GM08714 (cell line): ENCODE data around the gene SASS6.
A peak's percentile ranks its signal among the peaks of the same experiment; 100 is the strongest.

Experiments
- H3K4me3 ChIP-seq: fragments of 200-500 bp; sonication (Bioruptor generic); 2 replicates; pipeline ENCODE4 v1.5.1; 2014; ENCODE audit warnings: mild to moderate bottlenecking, low read length, inconsistent platforms
- ZNF274 ChIP-seq: IDR thresholded peaks from 2 replicates; pipeline ENCODE4 v1.6.1; 2012; ENCODE audit warnings: mild to moderate bottlenecking, low read depth, low read length

SASS6 gene

DNA sequence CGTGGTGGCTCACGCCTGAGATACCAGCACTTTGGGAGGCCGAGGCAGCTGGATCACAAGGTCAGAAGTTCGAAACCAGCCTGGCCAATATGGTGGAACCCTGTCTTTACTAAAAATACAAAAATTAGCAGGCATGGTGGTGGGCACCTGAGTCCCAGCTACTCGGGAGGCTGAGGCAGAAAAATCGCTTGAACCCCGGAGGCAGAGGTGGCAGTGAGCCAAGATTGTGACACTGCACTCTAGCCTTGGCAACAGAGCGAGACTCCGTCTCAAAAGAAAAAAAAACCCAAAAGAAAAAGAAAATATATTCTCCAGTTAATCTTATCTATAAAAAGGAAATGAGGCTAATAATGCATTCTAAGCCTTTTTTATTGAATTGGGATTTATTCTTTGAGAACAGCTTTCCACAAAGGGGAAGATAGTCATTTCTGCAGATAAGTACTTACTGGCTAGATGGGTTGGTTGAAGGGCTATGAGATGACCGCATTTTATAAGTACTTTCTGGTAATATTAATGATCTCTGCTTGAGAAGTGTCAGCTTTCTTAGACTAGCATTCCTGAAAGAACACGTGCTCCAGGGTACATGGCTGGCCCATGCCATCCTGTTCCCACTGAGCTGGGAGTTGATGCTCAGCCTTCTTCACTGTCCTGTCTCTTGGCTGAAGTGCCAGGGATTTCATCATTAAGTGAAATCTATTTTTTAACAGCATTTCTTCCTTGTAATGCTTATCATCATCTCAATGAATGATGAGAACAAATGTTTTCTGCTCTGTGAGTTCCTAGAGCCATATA lies 57.9 kb downstream of the SASS6 start:
- TF ChIP-seq ZNF274, result no peak

GRCh38 chr1:100073531-100073930 lies 59.2 kb downstream of the SASS6 start:
- H3K4me3 ChIP-seq, result no peak overlapping the region
- TF ChIP-seq ZNF274, result no peak

More for the DNA sequence above, 57.9 kb downstream of the SASS6 start:
- no peak overlapping the region for H3K4me3 ChIP-seq

DNA sequence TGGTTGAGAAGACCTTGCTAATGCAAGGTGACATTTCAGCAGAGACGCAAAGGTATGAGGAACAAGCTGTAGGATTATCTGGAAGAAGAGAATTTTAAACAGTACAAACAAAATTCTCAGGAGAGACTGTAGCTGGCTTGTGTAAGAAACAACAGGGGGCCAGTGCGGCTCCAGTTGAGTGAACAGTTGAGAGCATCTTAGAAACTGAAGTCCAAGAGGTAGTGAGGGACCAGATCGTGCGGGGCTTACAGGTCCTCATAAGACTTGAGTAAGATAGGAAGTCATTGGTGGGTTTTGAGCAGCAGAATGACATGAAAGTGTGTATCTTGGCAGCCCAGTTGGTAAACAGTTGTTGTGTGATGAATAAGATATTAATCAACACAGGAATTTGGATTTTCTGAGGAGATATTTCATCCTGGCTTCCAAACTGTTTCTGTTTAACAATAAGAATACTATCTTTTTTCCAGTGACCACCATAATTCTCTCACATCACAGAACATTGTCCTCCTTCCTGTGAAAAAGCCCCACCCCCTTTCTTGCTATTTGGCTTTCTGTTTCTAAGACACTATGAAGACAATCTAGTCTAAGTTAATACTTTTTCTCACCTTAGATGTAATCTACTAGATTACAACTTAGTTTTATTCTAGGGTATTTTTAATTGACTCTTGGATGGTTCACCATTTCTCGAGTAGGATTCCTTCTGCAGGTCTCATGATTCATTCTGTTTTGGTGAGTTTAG lies 62.4 kb downstream of the SASS6 start:
- TF ChIP-seq ZNF274, result no peak
- no peak overlapping the region for H3K4me3 ChIP-seq

DNA sequence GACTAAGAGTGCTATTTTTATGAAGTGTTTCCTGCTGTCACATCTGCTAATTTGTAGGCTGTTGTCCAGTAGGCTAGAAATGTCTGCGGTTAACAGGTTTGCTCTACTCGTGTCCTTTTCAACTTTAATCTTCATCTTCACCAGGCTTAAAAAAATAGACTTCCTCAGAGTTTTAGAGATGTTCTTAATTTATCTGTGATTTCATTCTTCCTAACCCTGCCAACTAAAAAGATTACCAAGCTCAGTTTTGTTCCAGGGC lies 66.8 kb downstream of the SASS6 start:
- TF ChIP-seq ZNF274, result no peak

DNA sequence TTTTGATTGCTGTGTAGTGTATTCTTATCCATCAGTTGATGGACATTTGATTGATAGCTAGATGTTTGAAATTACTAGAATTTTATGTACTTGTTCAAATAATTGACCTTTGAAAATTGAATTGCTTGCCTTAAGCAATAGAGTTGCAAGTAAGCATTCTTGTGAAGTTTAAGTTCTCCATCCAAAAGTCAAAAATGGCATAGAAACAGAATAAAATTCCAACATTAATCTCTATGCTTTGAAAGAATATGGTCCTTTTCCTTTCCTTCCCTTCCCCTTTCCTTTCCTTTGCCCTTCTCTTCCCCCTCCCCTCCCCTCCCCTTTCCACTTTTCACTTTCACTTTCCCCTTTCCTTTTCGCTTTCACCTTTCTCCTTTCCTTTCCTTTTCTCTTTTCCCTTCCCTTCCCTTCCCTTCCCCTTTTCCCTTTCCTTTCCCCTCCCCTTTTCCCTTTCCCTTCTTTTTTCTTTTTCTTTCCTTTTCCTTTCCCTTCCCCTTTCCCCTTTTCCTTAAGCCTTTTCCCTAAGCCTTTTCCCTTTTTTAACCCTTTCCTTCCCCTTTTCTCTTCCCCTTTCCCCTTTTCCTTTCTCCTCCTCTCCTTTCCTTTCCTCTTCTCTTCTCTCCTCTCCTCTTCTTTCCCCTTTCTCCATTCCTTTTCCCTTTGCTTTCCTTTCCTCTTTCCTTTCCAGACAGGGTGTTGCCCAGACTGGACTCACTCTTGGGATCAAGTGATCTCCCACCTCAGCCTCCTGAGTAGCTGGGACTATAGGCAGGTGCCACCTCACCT lies 67.4 kb downstream of the SASS6 start:
- H3K4me3 ChIP-seq, result no peak overlapping the region
- TF ChIP-seq ZNF274, result no peak

More for the DNA sequence above, 66.8 kb downstream of the SASS6 start:
- H3K4me3 ChIP-seq, result no peak overlapping the region

DNA sequence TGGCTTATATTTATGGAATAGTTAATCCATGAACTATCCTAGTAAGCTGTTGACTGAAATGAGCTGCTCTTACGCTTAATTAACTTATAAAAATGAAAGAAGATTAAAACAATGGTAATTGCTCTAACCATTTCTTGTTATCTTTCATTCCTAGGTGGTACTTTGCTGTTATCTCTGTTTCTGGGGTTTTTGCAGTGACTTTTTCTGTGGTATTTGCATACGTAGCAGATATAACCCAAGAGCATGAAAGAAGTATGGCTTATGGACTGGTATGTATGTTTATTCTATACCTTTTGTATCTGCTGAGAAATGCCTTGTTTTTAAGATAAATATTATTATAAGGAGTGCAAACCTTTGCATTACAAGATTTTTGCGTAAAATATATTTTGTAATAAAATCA lies 71.0 kb downstream of the SASS6 start:
- no peak overlapping the region for H3K4me3 ChIP-seq
- TF ChIP-seq ZNF274, result no peak

GRCh38 chr1:100053727-100054126 lies 79.0 kb downstream of the SASS6 start:
- no peak for TF ChIP-seq ZNF274
- H3K4me3 ChIP-seq, result no peak overlapping the region

DNA sequence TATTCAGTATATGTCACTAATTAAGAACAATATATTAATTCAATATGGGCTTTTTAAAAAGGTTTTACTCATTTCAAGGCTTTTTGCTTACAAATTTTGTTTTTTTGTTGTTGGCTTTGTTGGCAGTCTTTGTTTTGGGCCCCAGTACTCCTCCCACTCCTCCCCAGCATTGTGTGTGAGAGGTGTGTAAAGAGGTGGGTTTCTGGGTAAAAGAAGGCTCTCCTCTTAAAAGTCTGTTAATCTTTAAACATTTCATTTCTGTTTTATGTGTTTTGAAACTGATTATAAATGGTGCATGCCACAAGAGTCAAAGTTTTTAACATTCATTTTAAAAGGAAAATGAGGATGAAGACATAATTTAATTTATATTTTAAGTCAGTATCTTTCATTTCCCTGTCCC lies 79.6 kb downstream of the SASS6 start:
- TF ChIP-seq ZNF274, result no peak

DNA sequence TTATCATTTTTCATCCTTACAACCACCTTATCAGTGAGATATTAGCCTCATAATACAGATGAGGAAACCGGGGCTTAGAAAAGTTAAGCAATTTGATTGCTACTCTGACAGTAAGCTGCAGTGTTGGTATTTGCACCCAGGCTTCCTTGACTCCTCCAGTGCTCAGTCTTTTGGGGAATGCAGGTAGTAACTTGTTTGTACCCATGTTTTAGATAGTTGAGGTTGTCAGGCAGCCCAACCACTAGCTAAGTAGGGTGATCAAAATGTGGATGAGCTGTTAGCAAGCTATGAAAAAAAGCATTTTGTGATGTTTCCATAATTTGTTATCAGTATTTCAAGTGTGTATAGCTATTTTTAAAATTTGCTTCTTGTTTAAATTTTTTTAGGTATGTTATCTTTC lies 80.8 kb downstream of the SASS6 start:
- TF ChIP-seq ZNF274, result no peak
- no peak overlapping the region for H3K4me3 ChIP-seq

More for the DNA sequence above, 79.6 kb downstream of the SASS6 start:
- no peak overlapping the region for H3K4me3 ChIP-seq

DNA sequence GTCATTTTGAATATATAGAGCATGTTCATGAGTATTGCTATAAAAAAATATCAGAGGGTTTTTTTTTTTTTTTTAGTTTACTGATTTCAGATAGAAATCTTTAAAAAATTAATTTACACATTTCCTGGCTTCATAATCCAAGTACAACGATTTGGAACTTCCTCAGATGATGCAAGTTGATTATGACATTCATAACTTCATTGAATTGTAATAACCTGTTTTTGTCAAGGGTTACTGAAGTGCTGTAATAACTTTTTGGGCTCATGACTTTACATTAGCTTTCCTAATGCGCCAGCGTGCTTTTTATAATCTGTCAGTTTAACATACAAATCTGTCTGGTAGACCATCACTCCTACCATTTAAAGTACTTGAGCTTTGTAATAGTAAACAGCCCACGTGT lies 81.3 kb downstream of the SASS6 start:
- no peak for TF ChIP-seq ZNF274
- no peak overlapping the region for H3K4me3 ChIP-seq

DNA sequence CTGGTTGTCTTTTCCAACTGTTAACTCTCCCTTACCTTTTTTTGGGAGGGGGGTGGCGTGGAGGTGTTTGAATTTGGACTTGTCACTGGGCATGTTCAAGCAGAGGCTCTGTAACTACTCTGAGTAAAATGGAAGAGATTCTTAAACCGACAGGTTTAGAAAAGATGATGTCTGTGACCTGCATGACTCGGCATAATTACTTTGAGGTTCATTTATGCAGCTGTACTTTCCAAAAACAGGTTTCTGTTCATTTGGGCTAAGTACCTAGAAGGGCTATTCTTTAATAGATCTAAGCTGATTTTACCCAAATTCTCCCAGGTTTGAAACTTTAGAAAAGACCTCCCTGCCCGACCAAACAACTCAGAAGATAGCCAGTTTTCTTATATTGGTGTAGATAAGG lies 82.6 kb downstream of the SASS6 start:
- no peak overlapping the region for H3K4me3 ChIP-seq
- no peak for TF ChIP-seq ZNF274

DNA sequence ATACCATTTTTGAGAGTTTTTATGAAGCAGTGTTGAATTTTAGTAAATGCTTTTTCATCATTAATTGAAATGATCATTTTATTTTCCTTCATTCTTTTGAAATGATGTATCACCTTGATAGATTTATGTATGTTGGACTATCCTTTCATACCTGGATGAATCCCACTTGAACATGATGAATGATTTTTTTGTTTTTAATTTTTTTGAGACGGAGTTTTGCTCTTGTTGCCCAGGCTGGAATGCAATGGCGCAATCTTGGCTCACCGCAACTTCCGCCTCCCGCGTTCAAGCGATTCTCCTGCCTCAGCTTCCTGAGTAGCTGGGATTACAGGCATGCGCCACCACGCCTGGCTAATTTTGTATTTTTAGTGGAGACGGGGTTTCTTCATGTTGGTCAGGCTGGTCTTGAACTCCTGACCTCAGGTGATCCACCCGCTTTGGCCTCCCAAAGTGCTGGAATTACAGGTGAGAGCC lies 85.5 kb downstream of the SASS6 start:
- peak overlapping the region; percentile 53 for H3K4me3 ChIP-seq

DNA sequence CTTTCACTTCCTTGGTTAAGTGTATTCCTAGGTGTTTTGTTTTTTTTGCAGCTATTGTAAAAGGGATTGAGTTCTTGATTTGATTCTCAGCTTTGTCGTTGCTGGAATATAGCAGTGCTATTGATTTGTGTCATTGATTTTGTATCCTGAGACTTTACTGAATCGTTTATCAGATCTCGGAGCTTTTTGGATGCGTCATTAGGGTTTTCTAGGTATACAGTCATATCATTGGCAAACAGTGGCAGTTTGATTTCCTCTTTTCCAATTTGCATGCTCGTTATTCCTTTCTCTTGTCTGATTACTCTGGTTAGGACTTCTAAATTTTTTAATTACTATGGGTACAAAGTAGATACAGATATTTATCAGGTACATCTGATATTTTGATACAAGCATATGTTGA lies 87.5 kb downstream of the SASS6 start:
- no peak overlapping the region for H3K4me3 ChIP-seq

DNA sequence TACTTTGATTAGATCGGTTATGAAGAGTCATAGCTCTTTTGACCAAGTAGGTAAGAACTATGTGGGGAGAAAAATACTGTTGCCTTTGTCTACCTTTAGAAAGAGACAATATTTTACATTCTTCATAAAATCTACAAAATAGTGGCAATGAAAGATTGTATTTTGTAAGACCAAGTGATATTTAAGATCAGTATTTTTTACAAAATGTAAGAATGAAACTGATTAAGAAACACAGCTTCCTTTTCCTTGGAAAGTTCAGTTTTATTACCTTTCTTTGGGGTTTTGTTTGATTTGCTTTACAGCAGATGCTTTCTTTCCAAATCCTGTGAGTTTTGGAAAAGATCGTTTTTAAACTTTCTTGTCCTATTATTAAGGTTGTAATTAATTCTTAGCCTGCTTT lies 93.1 kb downstream of the SASS6 start:
- TF ChIP-seq ZNF274, result no peak
- peak overlapping the region; percentile 94; the same call in 1 of the 2 replicates for H3K4me3 ChIP-seq

More for the DNA sequence above, 87.5 kb downstream of the SASS6 start:
- no peak for TF ChIP-seq ZNF274
